K562 (cell line): ENCODE data around the gene TEX38. TPM values are rescaled to one million over a fixed set of nuclear protein-coding genes. Genes with fewer than 3 reads are reported as not detected.

Source experiments
- ATAC-seq: fragments of 200-7000 bp; cut with Tn5 transposase; 3 replicates; pipeline ENCODE4 v1.9.1; 2020; ENCODE audit warnings: moderate library complexity
- BruUV-seq: library from RNA; stranded (reverse); fragments of 400-500 nt; replicated peaks from 2 replicates; lab custom pipeline; 2021; lab: Mats Ljungman, UMichigan
- CTCF ChIA-PET: fragments of 300-600 bp; formaldehyde crosslinking; extraction: SDS; loops from one replicate; lab custom pipeline; 2021; ENCODE audit warnings: low intra/inter-chr PET ratio; lab: Yijun Ruan, JAX
- POLR2A ChIA-PET: fragments of 300-600, 350-650 bp; sonication (Branson Sonifier 250); formaldehyde crosslinking; extraction: SDS; loops from one replicate; lab custom pipeline; 2021; ENCODE audit warnings: antibody characterized with exemption, inconsistent platforms; lab: Yijun Ruan, JAX
- DNase-seq, 4 experiments: peaks; one replicate each; pipeline versions ENCODE4 v3.0.0 to v3.0.0-alpha.2; 2011 to 2018; ENCODE audit warnings: low spot score in 3 of 4, mixed read lengths in 3 of 4; ENCODE audit errors: extremely low read depth in 1 of 4
- FAIRE-seq: peaks from 2 replicates; lab custom pipeline; 2011; peaks lifted over from hg19 to GRCh38; lab: Jason Lieb, UNC
- H2AFZ ChIP-seq: 2 replicates; pipeline ENCODE4 v1.6.0; 2011; ENCODE audit warnings: low read depth, low read length, control low read depth, inconsistent platforms
- H3K27ac ChIP-seq: fragments of 200-600 bp; 3 replicates; pipeline ENCODE4 v1.8.0; 2011; ENCODE audit warnings: low read depth, mild to moderate bottlenecking, control low read depth, inconsistent platforms, low read length, moderate library complexity, mixed read lengths; ENCODE audit errors: extremely low read depth
- H3K27me3 ChIP-seq, 2 experiments: fragments of 300-600 bp in 1 of 2; 2 replicates in 1 of 2; 3 replicates in 1 of 2; pipeline versions ENCODE4 v1.6.0 to v1.8.0; 2011; ENCODE audit warnings: inconsistent platforms in 2 of 2, low read length in 2 of 2, mild to moderate bottlenecking in 1 of 2, mixed read lengths in 1 of 2, moderate library complexity in 1 of 2; ENCODE audit not compliant: control insufficient read depth in 2 of 2, insufficient read depth in 2 of 2
- H3K36me3 ChIP-seq: fragments of 300-600 bp; 3 replicates; pipeline ENCODE4 v1.8.0; 2011; ENCODE audit warnings: mild to moderate bottlenecking, low read length, inconsistent platforms; ENCODE audit not compliant: control insufficient read depth, insufficient read depth
- H3K4me1 ChIP-seq, 2 experiments: fragments of 200-600 bp in 1 of 2; replicated peaks in 1 of 2; 2 replicates in 1 of 2; 3 replicates in 1 of 2; pipeline versions ENCODE4 v1.5.1 to v1.8.0; 2011; ENCODE audit warnings: inconsistent platforms in 2 of 2, low read length in 2 of 2, mild to moderate bottlenecking in 1 of 2, mixed read lengths in 1 of 2, moderate library complexity in 1 of 2; ENCODE audit not compliant: control insufficient read depth in 2 of 2, insufficient read depth in 2 of 2
- H3K4me2 ChIP-seq: 2 replicates; pipeline ENCODE4 v1.6.1; 2011; ENCODE audit warnings: low read length, control low read depth, inconsistent platforms, mixed read lengths; ENCODE audit not compliant: insufficient read depth
- H3K4me3 ChIP-seq: fragments of 200-600 bp; sonication (generic), shearing (Covaris generic); 2 replicates; pipeline ENCODE4 v1.5.1; 2016; ENCODE audit warnings: control low read depth, inconsistent platforms
- H3K79me2 ChIP-seq: fragments of 200-600 bp; 3 replicates; pipeline ENCODE4 v1.8.0; 2011; ENCODE audit warnings: low read length, inconsistent platforms; ENCODE audit not compliant: control insufficient read depth, insufficient read depth
- H3K9ac ChIP-seq, 2 experiments: 2 replicates each; pipeline versions ENCODE4 v1.6.0 to v1.6.1; 2011; ENCODE audit warnings: low read depth in 2 of 2, low read length in 2 of 2, control low read depth in 1 of 2, inconsistent platforms in 1 of 2, mild to moderate bottlenecking in 1 of 2, mixed read lengths in 1 of 2; ENCODE audit not compliant: insufficient read depth in 1 of 2
- H3K9me1 ChIP-seq: one replicate; pipeline ENCODE4 v1.6.0; 2011; ENCODE audit warnings: inconsistent platforms, mild to moderate bottlenecking, low read length, moderate library complexity; ENCODE audit not compliant: control insufficient read depth, insufficient read depth
- H3K9me3 ChIP-seq: replicated peaks from 2 replicates; pipeline ENCODE4 v1.5.1; 2011; ENCODE audit warnings: low read depth, low read length, inconsistent platforms; ENCODE audit not compliant: control insufficient read depth, insufficient read depth
- H4K20me1 ChIP-seq: replicated peaks from 2 replicates; pipeline ENCODE4 v1.6.1; 2011; ENCODE audit warnings: low read length, inconsistent platforms, mixed read lengths; ENCODE audit not compliant: control insufficient read depth, insufficient read depth
- BRD4 ChIP-seq: fragments of 200-600 bp; sonication (generic); IDR thresholded peaks from 2 replicates; pipeline ENCODE4 v1.6.1; 2017; ENCODE audit warnings: inconsistent platforms
- CREB3L1 ChIP-seq: fragments of 450-650 bp; IDR thresholded peaks from 2 replicates; pipeline ENCODE4 v1.6.1; 2014; ENCODE audit warnings: low read depth, mild to moderate bottlenecking, moderate library complexity, borderline replicate concordance
- CSDE1 ChIP-seq, 2 experiments: fragments of 450-650 bp; IDR thresholded peaks; 2 replicates each; pipeline ENCODE4 v1.6.1; 2016; ENCODE audit warnings: mild to moderate bottlenecking in 1 of 2
- ELF1 ChIP-seq: fragments of 200-800 bp; sonication (Bioruptor generic); IDR thresholded peaks from 2 replicates; pipeline ENCODE4 v1.6.1; 2016; ENCODE audit warnings: missing genetic modification characterization, missing compliant biosample characterization
- MAFG ChIP-seq: fragments of 450-650 bp; conservative IDR thresholded peaks from 2 replicates; pipeline ENCODE4 v1.6.1; 2016; ENCODE audit warnings: missing genetic modification characterization, missing compliant biosample characterization
- NFYB ChIP-seq: IDR thresholded peaks from 2 replicates; pipeline ENCODE4 v1.6.1; 2011; ENCODE audit warnings: mild to moderate bottlenecking, moderate library complexity; ENCODE audit not compliant: insufficient read length; ENCODE audit errors: extremely low read depth
- POLR2G ChIP-seq: fragments of 200-400 bp; formaldehyde crosslinking; IDR thresholded peaks from 2 replicates; pipeline ENCODE4 v1.6.1; 2017; ENCODE audit warnings: low read depth, mild to moderate bottlenecking, antibody characterized with exemption, low read length, moderate library complexity
- POU5F1 ChIP-seq: fragments of 150-350 bp; IDR thresholded peaks from 2 replicates; pipeline ENCODE4 v1.6.1; 2014; ENCODE audit warnings: borderline replicate concordance, low read length, low read depth, mild to moderate bottlenecking; ENCODE audit not compliant: partially characterized antibody
- RBBP5 ChIP-seq: fragments of 200-600 bp; sonication (generic); IDR thresholded peaks from 2 replicates; pipeline ENCODE4 v1.6.1; 2012; ENCODE audit warnings: borderline replicate concordance, mild to moderate bottlenecking, low read length, control low read depth, inconsistent platforms; ENCODE audit not compliant: insufficient read depth, poor library complexity, severe bottlenecking
- SP2 ChIP-seq: IDR thresholded peaks from 2 replicates; pipeline ENCODE4 v1.6.1; 2011; ENCODE audit warnings: mild to moderate bottlenecking, low read depth, low read length, moderate library complexity; ENCODE audit not compliant: poor library complexity, severe bottlenecking; ENCODE audit errors: extremely low read depth
- ZNF583 ChIP-seq: fragments of 250-450 bp; sonication (Bioruptor Pico); IDR thresholded peaks from 2 replicates; pipeline ENCODE4 v1.4.0; 2020
- WGBS: fragments of 100-300 bp; shearing (Covaris generic); methylation state at CpG from one replicate; pipeline ENCODE4 v1.1.6; 2016; ENCODE audit warnings: low coverage, mixed read lengths; ENCODE audit not compliant: insufficient coverage; ENCODE audit errors: missing lambda C conversion rate; 5-methylcytosine and 5-hydroxymethylcytosine counted together
- in situ Hi-C: fragments of 300-500 bp; cut with MboI; formaldehyde crosslinking; loops from 4 replicates; pipeline ENCODE4 v1.15.0; 2018; ENCODE audit warnings: inconsistent platforms, mixed read lengths
- intact Hi-C: fragments of 100-400 bp; cut with micrococcal nuclease; formaldehyde crosslinking; loops from 2 replicates; pipeline ENCODE4 v1.14.2; 2022
- polyA plus RNA-seq, 8 experiments: library from polyadenylated mRNA; depleted of rRNA in 4 of 8; stranded (reverse) in 5 of 8; unstranded in 3 of 8; fragments of >200 nt; fragmentation: Nextera tagmentation in 2 of 8; fragmentation: Illumina TruSeq in 1 of 8; extraction: Ambion mirVana in 2 of 8; extraction: Trizol in 1 of 8; gene quantifications; 2 replicates each; pipeline versions ENCODE4 v1.2.1 to v1.2.3, GENCODE V29; 2011 to 2014; ENCODE audit warnings: inconsistent platforms in 1 of 8, missing spikeins in 1 of 8
- total RNA-seq, 7 experiments: library from RNA; depleted of rRNA in 6 of 7; stranded (reverse); fragments of >200 nt in 6 of 7; fragmentation: Illumina TruSeq in 2 of 7; extraction: Trizol in 2 of 7; gene quantifications; 2 replicates each; pipeline versions ENCODE4 v1.2.1 to v1.2.3, GENCODE V29; 2011 to 2021; ENCODE audit warnings: low replicate concordance in 1 of 7
- TF ChIP-seq, protein P1 (sequence below): sonication (generic); formaldehyde crosslinking; IDR thresholded peaks from 2 replicates; pipeline ENCODE4 v1.8.0; 2022; ENCODE audit warnings: mild to moderate bottlenecking, missing genetic modification reagents

Gene TEX38
- total and polyA plus RNA-seq, 9 of the 15 experiments (the other 6 are each of a cell fraction or from before 2014, with no cell fraction given) = not detected

GRCh38 chr1:46647611-46648010 lies 24.0 kb upstream of the TEX38 start:
- Histone ChIP-seq H3K4me1 (no peaks in the 10 kb centered on the region; a peak in 2 of 5 replicates), H3K9me3 (no peaks in the 10 kb centered on the region), H3K9ac (no peak overlapping the region), H3K4me3 (no peak overlapping the region), H3K36me3 (peaks cover 9% of the 10 kb centered on the region), H2AFZ (no peak overlapping the region), H4K20me1 (no peaks in the 10 kb centered on the region), H3K79me2 (no peaks in the 10 kb centered on the region), H3K4me2 (no peak overlapping the region), H3K27ac (no peak overlapping the region), H3K9me1 (no peaks in the 10 kb centered on the region), H3K27me3 (no peaks in the 10 kb centered on the region)
- WGBS = 77% methylated on average over 3 of the region's 3 CpGs
- CTCF ChIA-PET = no interaction called here
- TF ChIP-seq POU5F1 (no peak), ZNF583 (no peak)
- intact Hi-C loops (no loop called here), in situ Hi-C loops (no loop called here)
- ATAC-seq = no peak
- FAIRE-seq = no peak
- BruUV-seq = no TSS peak
- DNase-seq = no peak
- POLR2A ChIA-PET = interaction anchor here (0.9 to 1.1 kb wide), 2 partner anchors 12 to 15 kb away, joined by 3 to 4 read pairs; no protein-coding TSS in a partner anchor

DNA sequence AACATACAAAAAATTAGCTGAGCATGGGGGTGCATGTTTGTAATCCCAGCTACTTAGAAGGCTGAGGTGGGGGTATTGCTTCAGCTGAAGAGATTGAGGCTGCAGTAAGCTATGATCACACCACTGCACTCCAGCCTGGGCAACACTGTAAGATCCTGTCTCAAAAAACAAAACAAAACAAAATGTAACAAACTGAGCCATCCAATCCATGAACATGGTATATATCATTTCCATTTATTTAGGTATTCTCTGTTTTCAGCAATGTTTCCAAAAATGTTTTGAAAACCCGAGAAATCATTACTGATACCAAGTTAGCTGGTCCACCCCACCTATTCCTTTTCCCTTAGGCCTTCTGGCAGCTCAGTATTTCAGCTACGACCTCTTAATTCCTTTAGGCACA lies 21.9 kb upstream of the TEX38 start:
- Histone ChIP-seq H3K9me3 (no peaks in the 10 kb centered on the region), H3K36me3 (peaks cover 10% of the 10 kb centered on the region), H3K27ac (no peak overlapping the region), H3K4me3 (no peak overlapping the region), H3K27me3 (no peaks in the 10 kb centered on the region), H4K20me1 (no peaks in the 10 kb centered on the region), H3K79me2 (no peaks in the 10 kb centered on the region), H3K9me1 (no peaks in the 10 kb centered on the region), H3K4me1 (no peaks in the 10 kb centered on the region), H2AFZ (no peak overlapping the region), H3K4me2 (no peak overlapping the region), H3K9ac (no peak overlapping the region)
- no peak for DNase-seq
- 62% methylated on average over 2 of the region's 2 CpGs for WGBS
- ChIA-PET POLR2A (interaction anchor here (0.5 to 0.6 kb wide), 3 partner anchors 28 to 664 kb away, joined by 3 read pairs; partner anchors contain the start of gene STIL), CTCF (no interaction called here)
- no peak for FAIRE-seq
- in situ Hi-C loops = no loop called here
- no TSS peak for BruUV-seq
- intact Hi-C loops = no loop called here
- ATAC-seq = no peak
- TF ChIP-seq ZNF583 (no peak), RBBP5 (no peak), POLR2G (no peak), NFYB (no peak), MAFG (tag) (no peak), BRD4 (no peak), CSDE1 (IDR thresholded peaks at IDR 0.05) (no peak), ELF1 (tag) (no peak), SP2 (no peak), CREB3L1 (no peak)
- TF ChIP-seq, protein P1, sequence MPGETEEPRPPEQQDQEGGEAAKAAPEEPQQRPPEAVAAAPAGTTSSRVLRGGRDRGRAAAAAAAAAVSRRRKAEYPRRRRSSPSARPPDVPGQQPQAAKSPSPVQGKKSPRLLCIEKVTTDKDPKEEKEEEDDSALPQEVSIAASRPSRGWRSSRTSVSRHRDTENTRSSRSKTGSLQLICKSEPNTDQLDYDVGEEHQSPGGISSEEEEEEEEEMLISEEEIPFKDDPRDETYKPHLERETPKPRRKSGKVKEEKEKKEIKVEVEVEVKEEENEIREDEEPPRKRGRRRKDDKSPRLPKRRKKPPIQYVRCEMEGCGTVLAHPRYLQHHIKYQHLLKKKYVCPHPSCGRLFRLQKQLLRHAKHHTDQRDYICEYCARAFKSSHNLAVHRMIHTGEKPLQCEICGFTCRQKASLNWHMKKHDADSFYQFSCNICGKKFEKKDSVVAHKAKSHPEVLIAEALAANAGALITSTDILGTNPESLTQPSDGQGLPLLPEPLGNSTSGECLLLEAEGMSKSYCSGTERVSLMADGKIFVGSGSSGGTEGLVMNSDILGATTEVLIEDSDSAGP (CRISPR knock-in tag) = no peak
